ENCODE results near the gene KRTAP20-2.

Gene KRTAP20-2

DNA sequence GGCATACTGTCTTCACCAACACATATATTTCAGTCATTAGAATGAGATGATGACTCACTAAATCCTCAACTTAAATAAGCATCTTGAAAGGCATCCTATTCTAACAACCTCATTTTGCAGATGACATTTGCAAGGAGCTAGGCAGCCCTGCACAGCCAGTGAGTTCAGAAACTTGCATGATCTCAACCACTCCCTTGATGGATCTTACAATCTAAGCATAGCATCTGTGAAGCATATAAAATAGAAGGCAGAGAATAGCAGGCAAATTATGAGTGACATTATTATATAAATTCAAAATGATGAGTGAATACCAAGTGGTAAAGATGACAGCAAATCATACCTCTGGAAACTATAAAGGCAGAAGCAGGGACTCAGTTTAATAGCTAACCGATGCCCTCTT, 39.3 kb downstream of the KRTAP20-2 start:
- no peak for DNase-seq (ENCODE audit: low read depth in 2 of 2)

DNA sequence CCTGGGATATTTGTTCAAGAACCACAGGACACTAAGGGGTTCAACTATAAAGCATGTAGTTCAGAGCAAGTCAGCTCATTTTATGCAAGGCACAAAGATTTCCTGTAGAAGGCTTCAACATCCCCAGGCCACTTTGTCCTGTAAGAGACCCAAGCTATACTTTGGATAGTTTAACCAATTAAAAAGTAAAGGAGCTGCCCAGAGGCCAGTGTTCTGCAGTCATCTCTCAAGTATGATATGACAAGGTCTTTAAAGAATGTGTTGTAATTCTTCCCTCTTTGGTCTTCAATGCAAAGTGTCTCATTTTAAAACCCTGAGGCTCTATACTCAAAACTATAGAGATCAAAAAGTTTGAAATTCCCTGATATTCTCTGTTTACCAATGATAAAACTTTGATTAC, 41.7 kb downstream of the KRTAP20-2 start:
- DNase-seq (ENCODE audit: low read depth in 2 of 2), result no peak

DNA sequence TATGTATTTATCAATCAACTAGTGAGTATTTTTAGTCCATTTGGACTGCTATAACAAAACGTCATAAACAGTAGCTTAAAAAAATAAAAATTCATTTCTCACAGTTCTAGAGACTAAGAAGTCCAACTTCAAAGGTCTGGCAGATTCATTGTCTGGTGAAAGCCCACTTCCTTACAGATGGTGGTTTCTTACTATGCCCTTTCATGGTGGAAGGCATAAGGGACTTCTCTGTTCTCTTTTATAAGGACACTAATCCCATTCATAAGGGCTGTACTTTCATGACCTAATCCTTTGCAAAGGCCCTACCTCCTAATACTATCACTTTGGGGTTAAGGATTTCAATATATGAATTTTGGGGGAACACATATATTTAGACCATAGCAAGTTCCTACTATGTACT, 45.6 kb downstream of the KRTAP20-2 start:
- no peak for DNase-seq (ENCODE audit: low read depth in 2 of 2)

DNA sequence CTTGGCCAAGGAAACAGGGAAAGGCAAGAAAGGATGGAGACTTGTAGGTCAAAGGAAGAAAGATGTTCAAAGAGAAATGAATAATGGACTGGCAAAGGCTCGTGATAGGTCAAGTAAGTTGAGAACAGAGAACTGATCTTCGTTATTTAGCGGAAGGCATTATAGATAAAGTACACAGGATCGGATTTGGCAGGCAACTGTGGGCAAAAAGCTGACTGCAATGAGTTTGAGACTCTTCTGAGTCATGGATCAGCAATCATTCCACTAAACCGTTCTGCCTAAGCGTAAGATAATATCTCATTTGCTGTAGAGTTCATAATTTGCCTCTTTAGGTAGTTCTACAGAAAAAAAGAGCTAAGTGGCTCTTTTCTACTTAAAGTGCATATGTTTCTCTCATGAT, 49.5 kb downstream of the KRTAP20-2 start:
- no peak for DNase-seq (ENCODE audit: low read depth in 2 of 2)

All from stimulated activated CD4-positive, alpha-beta T cell treated with anti-CD3 and anti-CD28 coated beads, Interleukin-4, amount 100 ng/mL, for 48 hours (primary cell).